ENCODE results near the gene AKT2. TPM values are rescaled to one million over a fixed set of nuclear protein-coding genes. Genes with fewer than 3 reads are reported as not detected.

Gene AKT2
- polyA plus RNA-seq, 1 donor (not counting 4 experiments of a cell fraction or from before 2014, with no cell fraction given) = 108 TPM

DNA sequence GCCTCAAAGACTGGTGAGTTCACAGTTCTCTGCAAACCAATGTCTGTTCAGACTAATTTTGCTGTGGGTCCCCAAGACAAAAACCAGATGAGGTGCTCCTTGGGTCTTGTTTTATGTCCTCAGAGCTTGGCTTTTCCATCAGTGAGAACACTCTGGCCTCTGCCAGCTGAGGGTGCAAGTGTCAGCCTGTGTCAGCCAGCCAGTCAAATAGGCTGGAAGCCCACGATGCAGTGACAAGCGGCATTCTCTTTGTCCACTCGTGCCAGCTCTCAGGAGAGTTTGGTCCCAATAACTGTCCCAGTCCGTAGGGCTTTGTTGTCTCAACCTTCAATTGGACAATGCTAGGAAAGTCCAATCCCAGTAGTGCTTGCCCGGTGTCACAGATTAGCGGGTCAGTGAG lies 9.4 kb upstream of the AKT2 start:
- no peaks in the 10 kb centered on the region for H3K4me1 ChIP-seq (ENCODE audit: control insufficient read depth, extremely low read depth, insufficient read depth, low read length)
- H3K36me3 ChIP-seq (ENCODE audit: control insufficient read depth in 2 of 2, extremely low read depth in 1 of 2, insufficient read depth in 2 of 2, low read length in 2 of 2) = no peaks in the 10 kb centered on the region
- no peak for TF ChIP-seq EZH2 (IDR thresholded peaks at IDR 0.05; ENCODE audit: low read length)
- no peak for TF ChIP-seq CTCF (optimal IDR thresholded peaks at IDR 0.05 in 1 of 3, IDR thresholded peaks at IDR 0.05 in 1 of 3, conservative IDR thresholded peaks at IDR 0.05 in 1 of 3; ENCODE audit: extremely low read depth in 1 of 3, insufficient read depth in 2 of 3, low read length in 3 of 3)
- no peak overlapping the region for H2AFZ ChIP-seq (ENCODE audit: control insufficient read depth, low read length)
- no peaks in the 10 kb centered on the region for H3K27me3 ChIP-seq (ENCODE audit: control insufficient read depth, extremely low read depth, insufficient read depth, low read length)
- H3K4me2 ChIP-seq (ENCODE audit: control insufficient read depth, extremely low read depth, insufficient read depth, low read depth, low read length) = no peak overlapping the region
- H3K9ac ChIP-seq (ENCODE audit: control insufficient read depth, extremely low read depth, insufficient read depth, low read length) = no peak overlapping the region
- no peak for DNase-seq (ENCODE audit: low read depth, low spot score)
- FAIRE-seq = no peak
- no peaks in the 10 kb centered on the region for H3K79me2 ChIP-seq (ENCODE audit: control insufficient read depth, insufficient read depth, low read length)
- H3K9me3 ChIP-seq (ENCODE audit: control insufficient read depth, low read depth, low read length) = no peaks in the 10 kb centered on the region
- no peak overlapping the region for H3K27ac ChIP-seq (ENCODE audit: control insufficient read depth, insufficient read depth, low read length)
- H3K9me1 ChIP-seq (ENCODE audit: control insufficient read depth, extremely low read depth, insufficient read depth, low read length) = no peaks in the 10 kb centered on the region
- dilution Hi-C loops (cut with MboI; ENCODE audit: extremely low pct_ligation_motif_present, low sequenced_read_pairs) = no loop called here
- no peaks in the 10 kb centered on the region for H4K20me1 ChIP-seq (ENCODE audit: control insufficient read depth, extremely low read depth, insufficient read depth, low read length)
- no peak overlapping the region for H3K4me3 ChIP-seq (ENCODE audit: control insufficient read depth in 2 of 3, extremely low read depth in 1 of 3, insufficient read depth in 2 of 3, low read depth in 1 of 3, low read length in 3 of 3)

GRCh38 chr19:40286971-40287421 lies 1.9 kb upstream of the AKT2 start:
- no peak overlapping the region for H3K4me3 ChIP-seq (ENCODE audit: control insufficient read depth in 2 of 3, extremely low read depth in 1 of 3, insufficient read depth in 2 of 3, low read depth in 1 of 3, low read length in 3 of 3)
- peaks cover 1 to 5% of the 10 kb centered on the region in 2 experiments for H3K36me3 ChIP-seq (ENCODE audit: control insufficient read depth in 2 of 2, extremely low read depth in 1 of 2, insufficient read depth in 2 of 2, low read length in 2 of 2)
- TF ChIP-seq CTCF (optimal IDR thresholded peaks at IDR 0.05 in 1 of 3, IDR thresholded peaks at IDR 0.05 in 1 of 3, conservative IDR thresholded peaks at IDR 0.05 in 1 of 3; ENCODE audit: extremely low read depth in 1 of 3, insufficient read depth in 2 of 3, low read length in 3 of 3) (no peak), EZH2 (IDR thresholded peaks at IDR 0.05; ENCODE audit: low read length) (no peak)
- H3K9me3 ChIP-seq (ENCODE audit: control insufficient read depth, low read depth, low read length) = no peaks in the 10 kb centered on the region
- H3K9me1 ChIP-seq (ENCODE audit: control insufficient read depth, extremely low read depth, insufficient read depth, low read length) = no peaks in the 10 kb centered on the region
- peaks cover 30% of the 10 kb centered on the region for H3K79me2 ChIP-seq (ENCODE audit: control insufficient read depth, insufficient read depth, low read length)
- H2AFZ ChIP-seq (ENCODE audit: control insufficient read depth, low read length) = peak overlapping the region; percentile 48
- H3K4me1 ChIP-seq (ENCODE audit: control insufficient read depth, extremely low read depth, insufficient read depth, low read length) = peaks cover 15% of the 10 kb centered on the region
- no peak overlapping the region for H3K27ac ChIP-seq (ENCODE audit: control insufficient read depth, insufficient read depth, low read length)
- DNase-seq (ENCODE audit: low read depth, low spot score) (no peak), FAIRE-seq (no peak)
- H3K9ac ChIP-seq (ENCODE audit: control insufficient read depth, extremely low read depth, insufficient read depth, low read length) = no peak overlapping the region
- dilution Hi-C loops (cut with MboI; ENCODE audit: extremely low pct_ligation_motif_present, low sequenced_read_pairs) = no loop called here
- no peaks in the 10 kb centered on the region for H4K20me1 ChIP-seq (ENCODE audit: control insufficient read depth, extremely low read depth, insufficient read depth, low read length)
- H3K4me2 ChIP-seq (ENCODE audit: control insufficient read depth, extremely low read depth, insufficient read depth, low read depth, low read length) = no peak overlapping the region
- no peaks in the 10 kb centered on the region for H3K27me3 ChIP-seq (ENCODE audit: control insufficient read depth, extremely low read depth, insufficient read depth, low read length)

Data from keratinocyte (primary cell).